GM19239 (cell line): ENCODE results near the gene IL27RA.

Experiments
- DNase-seq: peaks from one replicate; pipeline ENCODE4 v3.0.0; 2011; ENCODE audit warnings: low spot score; ENCODE audit not compliant: insufficient read length
- FAIRE-seq: peaks from 2 replicates; lab custom pipeline; 2011; peaks lifted over from hg19 to GRCh38; lab: Jason Lieb, UNC

IL27RA gene

GRCh38 chr19:14102756-14103155 is 71.2 kb downstream of the IL27RA start:
- DNase-seq = no peak
- no peak for FAIRE-seq
